ELR (cell line): ENCODE data around the gene DNASE1L3.
A peak's percentile ranks its signal among the peaks of the same experiment; 100 is the strongest.
"Not testable (repeated sequence)": the region's sequence is repeated elsewhere in the genome, so short reads cannot be mapped to it uniquely, and the experiment has no call there.

ENCODE experiments used
- DNase-seq: peaks from one replicate; pipeline ENCODE4 v3.0.0-alpha.2; 2015; ENCODE audit warnings: low read depth

DNASE1L3 gene

GRCh38 chr3:58236527-58237237, 25.9 kb upstream of the DNASE1L3 start:
- no peak for DNase-seq

GRCh38 chr3:58235970-58236369, 25.2 kb upstream of the DNASE1L3 start:
- no peak for DNase-seq

GRCh38 chr3:58234516-58234931, 23.8 kb upstream of the DNASE1L3 start:
- DNase-seq = peak; percentile 49

GRCh38 chr3:58231666-58232065, 20.9 kb upstream of the DNASE1L3 start:
- no peak for DNase-seq

- DNase-seq = no peak
Measured at GRCh38 chr3:58230876-58231552, 20.2 kb upstream of the DNASE1L3 start.

- not testable (repeated sequence) for DNase-seq
Measured at GRCh38 chr3:58227933-58228332, 17.2 kb upstream of the DNASE1L3 start.

GRCh38 chr3:58223855-58224254, 13.1 kb upstream of the DNASE1L3 start:
- no peak for DNase-seq

GRCh38 chr3:58222161-58222724, 11.5 kb upstream of the DNASE1L3 start:
- DNase-seq = peak; percentile 67

- no peak for DNase-seq
Measured at GRCh38 chr3:58218904-58219303, 8.1 kb upstream of the DNASE1L3 start.

GRCh38 chr3:58217209-58217811, 6.5 kb upstream of the DNASE1L3 start:
- peak; percentile 82 for DNase-seq

GRCh38 chr3:58216496-58217195, 5.9 kb upstream of the DNASE1L3 start:
- peak; percentile 18 for DNase-seq

GRCh38 chr3:58215317-58216025, 4.7 kb upstream of the DNASE1L3 start:
- no peak for DNase-seq

GRCh38 chr3:58214484-58215316, 3.9 kb upstream of the DNASE1L3 start:
- peak; percentile 55 for DNase-seq

- no peak for DNase-seq
Measured at GRCh38 chr3:58209933-58210332, 839 bp downstream of the DNASE1L3 start.

GRCh38 chr3:58207954-58208353, 2.8 kb downstream of the DNASE1L3 start:
- DNase-seq = no peak

- peak; percentile 88 for DNase-seq
Measured at GRCh38 chr3:58206406-58207011, 4.3 kb downstream of the DNASE1L3 start.

- DNase-seq = no peak
Measured at GRCh38 chr3:58205981-58206380, 4.8 kb downstream of the DNASE1L3 start.

- no peak for DNase-seq
Measured at GRCh38 chr3:58204720-58205119, 6.1 kb downstream of the DNASE1L3 start.

- DNase-seq = no peak
Measured at GRCh38 chr3:58203541-58203940, 7.2 kb downstream of the DNASE1L3 start.

GRCh38 chr3:58202917-58203360, 7.8 kb downstream of the DNASE1L3 start:
- DNase-seq = no peak
